HG03060 (cell line): ENCODE measurements around the gene TAF6L.
"Not testable (repeated sequence)": the region's sequence is repeated elsewhere in the genome, so short reads cannot be mapped to it uniquely, and the experiment has no call there.

Experiments
- ATAC-seq: cut with Tn5 transposase; IDR thresholded peaks from one replicate; pipeline ENCODE4 v1.9.1; 2021; ENCODE audit warnings: low read depth, moderate number of reproducible peaks; ENCODE audit not compliant: unreplicated experiment

Gene TAF6L

DNA sequence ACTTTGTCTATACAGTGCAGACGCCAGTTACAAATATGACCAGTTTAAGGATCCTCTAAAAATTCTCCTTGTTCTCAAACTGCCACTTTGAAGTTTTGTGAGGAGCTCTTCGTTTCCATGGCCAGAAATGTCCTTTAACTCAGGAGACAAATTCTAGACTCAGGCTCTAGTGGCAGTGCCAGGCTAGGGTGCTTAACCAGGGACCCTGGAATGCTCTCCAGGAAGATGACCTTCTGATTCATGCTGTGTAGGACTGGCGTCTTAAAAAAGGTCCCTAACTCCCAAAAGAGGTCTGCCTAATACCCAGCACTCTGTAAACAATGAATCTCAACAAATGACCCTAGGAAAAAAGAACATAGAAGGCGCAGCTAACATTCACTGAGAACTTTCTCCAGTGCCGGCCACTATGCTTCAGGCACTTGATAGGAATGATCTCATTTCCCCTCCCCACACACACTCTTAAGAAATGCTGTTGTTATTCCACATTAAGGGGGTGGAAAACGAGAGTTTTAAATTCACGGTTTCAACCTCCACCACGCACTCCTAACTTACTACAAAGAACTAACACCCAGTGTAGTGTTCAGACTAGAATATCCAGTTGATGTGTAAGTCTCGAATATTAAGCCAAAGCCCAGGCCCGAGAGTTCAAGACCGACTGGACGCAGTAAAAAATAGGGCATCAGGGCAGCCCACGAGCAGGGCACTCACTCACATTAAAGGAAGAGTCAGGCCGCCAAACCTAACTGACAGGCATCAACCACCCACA lies 33.3 kb downstream of the TAF6L start:
- no peak for ATAC-seq

- ATAC-seq: peak; percentile 71
Observed at GRCh38 chr11:62805076-62805892, 34.1 kb downstream of the TAF6L start, which contains the start of gene NXF1. Gene NXF1, minus strand, starts transcription at chr11:62805440. Its CDS starts 84 bp downstream, at chr11:62805356.

DNA sequence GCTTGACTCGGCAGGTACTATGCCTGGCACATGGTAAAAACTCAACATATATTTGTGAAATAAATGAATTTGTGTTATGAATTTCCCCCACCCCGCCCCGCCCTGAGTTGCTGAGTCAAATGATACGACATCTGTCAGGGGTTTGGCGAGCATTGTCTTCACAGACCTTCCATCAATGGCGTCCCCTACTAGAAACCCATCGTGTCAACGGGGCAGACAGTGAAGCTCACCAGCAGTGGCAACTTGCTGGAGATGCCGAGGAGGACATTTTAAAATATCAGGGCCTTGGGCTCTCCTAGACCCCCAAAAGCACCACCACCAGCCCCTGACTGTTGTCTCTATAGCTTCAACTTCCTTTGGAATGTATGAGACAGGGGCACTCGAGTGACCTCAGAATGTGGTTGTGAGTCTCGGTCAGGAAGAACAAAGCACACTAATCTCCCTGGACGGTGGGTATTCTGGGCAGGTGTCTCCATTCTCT lies 34.8 kb downstream of the TAF6L start:
- no peak for ATAC-seq

DNA sequence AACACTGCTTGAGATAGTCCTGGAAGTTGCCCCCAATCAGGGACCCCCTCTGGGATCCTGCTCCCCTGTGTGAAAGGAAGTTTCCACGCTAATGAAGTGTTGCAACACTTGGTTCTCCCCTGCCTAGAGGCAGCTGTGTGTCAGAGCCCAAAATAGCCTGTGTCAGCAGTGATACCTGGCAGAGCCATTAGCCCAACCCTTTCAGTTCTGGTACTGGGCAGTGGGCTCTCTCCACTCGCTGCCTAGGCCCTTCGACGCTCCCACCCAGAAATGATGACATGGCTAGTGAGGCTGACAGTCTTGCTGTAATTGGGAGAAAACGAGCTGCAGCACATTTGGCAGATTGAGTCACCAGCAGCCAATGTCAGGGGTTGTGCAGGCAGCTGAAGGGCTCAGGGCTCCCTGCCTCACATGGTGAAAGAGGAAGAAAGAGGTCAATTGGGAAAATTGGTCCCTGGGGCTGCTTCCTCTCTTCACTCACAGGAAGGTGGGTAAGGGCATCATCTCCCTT lies 35.5 kb downstream of the TAF6L start:
- no peak for ATAC-seq

GRCh38 chr11:62810748-62811147 lies 39.6 kb downstream of the TAF6L start:
- no peak for ATAC-seq

DNA sequence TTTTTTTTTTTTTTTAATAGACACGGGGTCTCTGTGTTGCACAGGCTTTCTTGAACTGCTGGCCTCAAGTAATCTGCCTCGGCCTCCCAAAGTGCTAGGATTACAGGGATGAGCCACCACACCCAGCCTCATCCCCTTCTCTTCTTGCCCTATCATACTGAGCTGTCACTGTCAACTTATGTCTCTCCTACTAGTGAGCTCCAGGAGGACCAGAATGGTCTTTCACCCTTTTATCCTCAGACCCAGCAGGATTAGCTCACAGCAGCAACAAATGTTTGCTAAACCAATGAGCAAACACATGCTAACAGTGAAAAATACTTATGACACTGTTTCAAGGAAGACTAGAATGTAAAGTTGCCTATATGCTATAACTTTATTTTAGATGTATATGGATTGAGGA lies 40.5 kb downstream of the TAF6L start:
- no peak for ATAC-seq

GRCh38 chr11:62816557-62816956 lies 45.4 kb downstream of the TAF6L start:
- no peak for ATAC-seq

DNA sequence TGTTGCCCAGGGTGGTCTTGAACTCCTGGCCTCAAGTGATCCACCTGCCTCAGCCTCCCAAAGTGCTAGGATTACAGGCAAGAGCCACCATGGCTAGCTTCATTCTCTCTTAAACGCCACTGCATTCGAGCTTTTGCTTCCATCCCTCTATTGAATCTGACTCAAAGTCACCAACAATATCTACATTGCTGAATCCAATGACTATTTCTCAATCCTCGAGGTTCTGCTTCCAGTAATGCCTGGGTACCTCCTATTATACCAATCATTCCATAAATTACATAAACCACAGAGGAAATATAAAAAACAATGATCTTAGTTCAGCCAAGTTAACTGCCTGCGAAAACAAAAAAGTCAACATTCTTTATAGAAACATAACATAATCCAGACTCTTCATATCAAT lies 45.9 kb downstream of the TAF6L start:
- no peak for ATAC-seq

- no peak for ATAC-seq
Observed at GRCh38 chr11:62823677-62824076, 52.5 kb downstream of the TAF6L start.

DNA sequence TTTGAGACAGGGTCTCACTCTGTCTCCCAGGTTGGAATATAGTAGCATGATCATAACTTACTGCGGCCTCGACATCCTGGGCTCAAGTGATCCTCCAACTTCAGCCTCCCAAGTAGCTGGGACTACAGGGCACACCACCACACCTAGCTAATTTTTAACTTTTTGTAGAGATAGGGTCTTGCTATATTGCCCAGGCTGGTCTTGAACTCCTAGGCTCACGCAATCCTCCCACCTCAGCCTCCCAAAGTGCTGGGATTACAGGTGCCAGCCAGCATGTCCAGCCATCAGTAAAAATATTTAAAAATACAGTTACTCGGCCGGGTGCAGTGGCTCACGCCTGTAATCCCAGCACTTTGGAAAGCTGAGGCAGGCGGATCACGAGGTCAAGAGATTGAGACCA lies 56.9 kb downstream of the TAF6L start:
- ATAC-seq: not testable (repeated sequence)

DNA sequence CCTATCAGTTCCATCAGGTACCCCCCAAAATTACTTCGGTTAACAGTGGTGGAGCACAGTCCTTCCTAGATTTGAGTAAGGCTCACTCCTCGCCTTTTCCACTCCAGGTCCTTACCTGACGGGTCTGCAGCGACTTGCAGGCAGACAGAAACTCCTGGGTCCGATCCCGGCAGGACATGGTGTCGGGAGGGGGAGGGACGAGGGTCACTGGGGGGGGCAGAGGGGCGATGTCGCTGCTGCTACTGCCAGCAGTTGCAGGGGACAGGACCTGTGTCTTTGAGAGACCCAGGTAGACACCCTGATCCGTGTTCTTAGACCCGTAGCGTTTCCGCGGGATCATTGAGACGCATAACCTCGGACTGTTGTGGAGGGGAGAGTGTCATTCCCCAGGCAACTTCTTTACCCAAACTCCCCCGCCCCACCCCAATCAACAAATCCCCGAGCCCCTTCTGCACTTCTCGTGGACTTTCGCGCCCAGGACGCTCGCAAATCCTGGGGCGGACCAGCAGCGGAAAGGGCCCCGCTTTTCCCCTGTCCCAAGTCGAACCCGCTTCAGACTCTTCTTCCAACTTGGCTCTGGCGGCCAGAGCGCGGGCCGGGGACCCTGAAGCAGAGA lies 59.8 kb downstream of the TAF6L start:
- no peak for ATAC-seq

DNA sequence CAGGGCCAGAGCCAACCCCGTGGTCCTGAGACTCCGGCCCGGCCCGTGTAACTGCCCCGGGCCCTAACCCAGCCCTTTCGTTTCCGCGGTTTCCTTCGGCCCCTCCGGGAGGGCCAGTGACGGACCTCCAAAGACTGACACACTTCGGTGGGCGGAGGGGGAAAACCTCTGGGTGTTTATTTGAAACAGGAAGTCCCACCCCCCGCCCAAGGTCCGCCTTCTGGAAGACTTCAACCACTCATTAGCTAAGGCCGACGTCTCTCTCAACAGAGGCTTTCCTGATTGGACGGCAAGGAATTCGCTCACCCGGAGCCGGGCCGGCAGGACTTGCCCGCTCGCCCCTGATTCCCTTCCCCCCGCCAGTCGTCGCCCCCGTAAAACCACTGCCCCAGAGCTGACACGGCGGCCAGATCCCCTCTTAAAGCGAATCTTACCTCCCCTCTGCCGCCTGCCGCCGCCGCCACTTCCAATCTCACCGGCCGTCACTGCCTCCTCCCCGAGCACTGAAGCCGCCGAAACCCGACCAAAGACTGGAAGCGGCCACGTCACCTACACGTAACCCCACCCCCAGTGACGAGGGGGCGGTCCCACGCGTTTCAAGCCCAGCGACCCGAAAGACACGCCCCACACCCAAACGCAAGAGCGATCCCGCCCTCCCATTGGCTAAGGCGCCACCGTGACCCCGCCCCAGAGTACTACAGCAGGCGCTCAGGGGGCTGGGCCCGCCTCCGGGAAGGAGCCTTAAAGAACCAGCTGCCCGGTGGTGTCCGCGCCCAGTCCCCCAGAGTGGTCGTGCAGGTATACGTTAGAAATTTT lies 60.5 kb downstream of the TAF6L start, which contains the start of gene STX5:
Gene STX5 (minus strand): TSS at position 532 of the 816 bp plus-strand sequence. CDS start 808 bp downstream, outside the sequence.
- peak; percentile 47 for ATAC-seq

- ATAC-seq: peak; percentile 7
Observed at GRCh38 chr11:62832336-62833234, 61.4 kb downstream of the TAF6L start, which contains the start of gene TEX54. Gene TEX54, minus strand, starts transcription at chr11:62832841.

- no peak for ATAC-seq
Observed at GRCh38 chr11:62835336-62835735, 64.1 kb downstream of the TAF6L start.
